ENCODE data around the gene RECK.
A peak's percentile ranks its signal among the peaks of the same experiment; 100 is the strongest.

RECK gene

DNA sequence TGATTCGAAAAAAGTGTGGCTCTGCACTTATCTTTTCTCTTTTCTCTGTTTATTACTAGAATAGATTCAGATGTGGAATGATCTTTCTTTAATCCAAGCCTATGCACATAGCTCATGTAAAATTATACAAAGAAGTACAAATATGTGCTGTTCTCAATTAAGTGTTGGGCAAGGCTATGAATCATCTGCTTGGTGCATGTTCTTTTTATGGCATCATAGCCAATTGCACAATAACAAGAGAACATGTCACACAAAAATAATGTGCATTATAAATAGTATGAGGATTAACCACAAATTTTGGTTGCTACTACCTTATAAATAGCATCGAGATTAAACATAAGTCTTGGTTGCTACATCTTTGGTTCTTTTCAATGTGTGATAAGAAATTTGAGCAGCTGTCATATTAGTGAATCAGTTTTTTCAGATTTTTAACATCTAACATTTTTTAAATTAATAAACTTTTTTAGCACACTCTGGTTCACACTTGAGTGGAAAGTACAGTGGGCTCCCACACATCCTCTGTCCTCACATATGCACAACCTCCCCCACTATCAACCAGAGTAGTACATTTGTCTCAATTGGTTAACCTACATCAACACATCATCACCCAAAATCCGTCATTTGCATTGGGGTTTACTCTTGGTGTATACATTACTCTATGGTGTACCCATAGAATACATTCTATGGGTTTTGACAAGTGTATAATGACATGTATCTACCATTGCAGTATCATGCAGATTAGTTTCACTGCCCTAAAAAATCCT is 6.8 kb upstream of the RECK start:
- no peak overlapping the region for H3K9ac ChIP-seq (ENCODE audit: low read length)
- H3K27ac ChIP-seq (ENCODE audit: low read length), result no peak overlapping the region
- no peaks in the 10 kb centered on the region for H3K9me3 ChIP-seq (ENCODE audit: control insufficient read depth, low read depth, low read length)
- H3K36me3 ChIP-seq (ENCODE audit: control insufficient read depth, low read depth, low read length), result no peaks in the 10 kb centered on the region
- no peak overlapping the region for H3K4me3 ChIP-seq (ENCODE audit: low read length)
- H3K4me1 ChIP-seq (ENCODE audit: control insufficient read depth, low read depth, low read length), result no peaks in the 10 kb centered on the region
- no peaks in the 10 kb centered on the region for H3K27me3 ChIP-seq (ENCODE audit: control insufficient read depth, insufficient read depth, low read length)

- no peaks in the 10 kb centered on the region for H3K4me1 ChIP-seq (ENCODE audit: control insufficient read depth, low read depth, low read length)
- no peaks in the 10 kb centered on the region for H3K9me3 ChIP-seq (ENCODE audit: control insufficient read depth, low read depth, low read length)
- H3K9ac ChIP-seq (ENCODE audit: low read length), result no peak overlapping the region
- H3K4me3 ChIP-seq (ENCODE audit: low read length), result no peak overlapping the region
- H3K27ac ChIP-seq (ENCODE audit: low read length), result no peak overlapping the region
- no peaks in the 10 kb centered on the region for H3K27me3 ChIP-seq (ENCODE audit: control insufficient read depth, insufficient read depth, low read length)
- H3K36me3 ChIP-seq (ENCODE audit: control insufficient read depth, low read depth, low read length), result no peaks in the 10 kb centered on the region
Observed at GRCh38 chr9:36030871-36031270, 5.8 kb upstream of the RECK start.

DNA sequence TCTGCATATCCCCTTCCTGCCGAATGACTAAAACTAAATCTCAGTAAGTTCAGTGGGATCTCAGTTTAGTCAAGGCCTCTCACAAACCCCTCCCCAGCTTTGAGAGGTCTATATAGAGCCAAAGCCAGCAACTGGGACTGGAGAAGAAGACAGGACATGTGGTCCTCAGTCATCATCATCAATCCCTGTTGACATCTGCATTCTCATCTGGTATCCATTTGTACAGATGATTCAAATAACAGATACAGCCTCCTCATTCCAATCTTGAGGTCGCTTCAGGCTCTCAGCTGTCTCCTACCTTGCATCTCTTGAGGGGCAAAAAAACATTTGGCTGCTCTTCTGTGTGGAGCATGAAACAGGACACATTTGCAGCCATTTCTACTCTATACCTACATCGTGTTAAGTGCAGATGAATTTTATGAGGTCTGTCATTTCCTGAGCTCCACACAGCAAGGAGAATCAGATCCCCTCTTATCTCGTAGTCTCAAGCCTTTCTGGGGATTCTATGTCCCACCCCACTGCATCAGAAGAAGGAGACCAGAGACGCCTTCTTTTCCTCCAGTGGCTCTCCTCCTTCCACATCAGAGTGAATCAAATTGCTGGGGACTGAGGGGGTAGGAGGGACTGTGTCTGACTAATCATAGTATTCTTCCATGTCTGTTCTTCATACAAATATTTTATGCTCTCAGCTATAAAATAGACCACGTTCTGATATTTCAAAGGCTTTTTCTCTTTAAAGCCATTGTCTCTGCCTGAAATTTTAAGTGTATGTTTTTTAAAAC is 4.7 kb upstream of the RECK start:
- no peak overlapping the region for H3K9ac ChIP-seq (ENCODE audit: low read length)
- H3K4me3 ChIP-seq (ENCODE audit: low read length), result no peak overlapping the region
- H3K27ac ChIP-seq (ENCODE audit: low read length), result no peak overlapping the region
- no peaks in the 10 kb centered on the region for H3K4me1 ChIP-seq (ENCODE audit: control insufficient read depth, low read depth, low read length)
- H3K27me3 ChIP-seq (ENCODE audit: control insufficient read depth, insufficient read depth, low read length), result no peaks in the 10 kb centered on the region
- H3K36me3 ChIP-seq (ENCODE audit: control insufficient read depth, low read depth, low read length), result no peaks in the 10 kb centered on the region
- no peaks in the 10 kb centered on the region for H3K9me3 ChIP-seq (ENCODE audit: control insufficient read depth, low read depth, low read length)

GRCh38 chr9:36033788-36034187 is 2.9 kb upstream of the RECK start:
- no peak overlapping the region for H3K4me3 ChIP-seq (ENCODE audit: low read length)
- no peaks in the 10 kb centered on the region for H3K9me3 ChIP-seq (ENCODE audit: control insufficient read depth, low read depth, low read length)
- no peaks in the 10 kb centered on the region for H3K36me3 ChIP-seq (ENCODE audit: control insufficient read depth, low read depth, low read length)
- no peak overlapping the region for H3K27ac ChIP-seq (ENCODE audit: low read length)
- H3K4me1 ChIP-seq (ENCODE audit: control insufficient read depth, low read depth, low read length), result peaks cover 4% of the 10 kb centered on the region
- H3K27me3 ChIP-seq (ENCODE audit: control insufficient read depth, insufficient read depth, low read length), result no peaks in the 10 kb centered on the region
- no peak overlapping the region for H3K9ac ChIP-seq (ENCODE audit: low read length)

- Histone ChIP-seq H3K4me1 (ENCODE audit: control insufficient read depth, low read depth, low read length) (peaks cover 4% of the 10 kb centered on the region), H3K27me3 (ENCODE audit: control insufficient read depth, insufficient read depth, low read length) (no peaks in the 10 kb centered on the region), H3K4me3 (ENCODE audit: low read length) (no peak overlapping the region), H3K27ac (ENCODE audit: low read length) (no peak overlapping the region), H3K36me3 (ENCODE audit: control insufficient read depth, low read depth, low read length) (no peaks in the 10 kb centered on the region), H3K9ac (ENCODE audit: low read length) (no peak overlapping the region), H3K9me3 (ENCODE audit: control insufficient read depth, low read depth, low read length) (no peaks in the 10 kb centered on the region)
Observed at GRCh38 chr9:36034234-36034633, 2.5 kb upstream of the RECK start.

- Histone ChIP-seq H3K27ac (ENCODE audit: low read length) (no peak overlapping the region), H3K4me3 (ENCODE audit: low read length) (no peak overlapping the region), H3K9me3 (ENCODE audit: control insufficient read depth, low read depth, low read length) (no peaks in the 10 kb centered on the region), H3K36me3 (ENCODE audit: control insufficient read depth, low read depth, low read length) (no peaks in the 10 kb centered on the region), H3K9ac (ENCODE audit: low read length) (no peak overlapping the region), H3K27me3 (ENCODE audit: control insufficient read depth, insufficient read depth, low read length) (no peaks in the 10 kb centered on the region), H3K4me1 (ENCODE audit: control insufficient read depth, low read depth, low read length) (peaks cover 4% of the 10 kb centered on the region)
Observed at GRCh38 chr9:36035006-36035405, 1.7 kb upstream of the RECK start.

- Histone ChIP-seq H3K27ac (ENCODE audit: low read length) (no peak overlapping the region), H3K4me1 (ENCODE audit: control insufficient read depth, low read depth, low read length) (peaks cover 4% of the 10 kb centered on the region), H3K9ac (ENCODE audit: low read length) (peak overlapping the region; percentile 68), H3K9me3 (ENCODE audit: control insufficient read depth, low read depth, low read length) (no peaks in the 10 kb centered on the region), H3K4me3 (ENCODE audit: low read length) (peak overlapping the region; percentile 82), H3K36me3 (ENCODE audit: control insufficient read depth, low read depth, low read length) (no peaks in the 10 kb centered on the region), H3K27me3 (ENCODE audit: control insufficient read depth, insufficient read depth, low read length) (no peaks in the 10 kb centered on the region)
Observed at GRCh38 chr9:36036253-36036779, 397 bp upstream of the RECK start.

GRCh38 chr9:36037549-36038122 is 923 bp downstream of the RECK start:
- Histone ChIP-seq H3K9me3 (ENCODE audit: control insufficient read depth, low read depth, low read length) (no peaks in the 10 kb centered on the region), H3K9ac (ENCODE audit: low read length) (peak overlapping the region; percentile 68), H3K36me3 (ENCODE audit: control insufficient read depth, low read depth, low read length) (no peaks in the 10 kb centered on the region), H3K27me3 (ENCODE audit: control insufficient read depth, insufficient read depth, low read length) (no peaks in the 10 kb centered on the region), H3K4me1 (ENCODE audit: control insufficient read depth, low read depth, low read length) (peaks cover 4% of the 10 kb centered on the region), H3K27ac (ENCODE audit: low read length) (no peak overlapping the region), H3K4me3 (ENCODE audit: low read length) (peak overlapping the region; percentile 82)

DNA sequence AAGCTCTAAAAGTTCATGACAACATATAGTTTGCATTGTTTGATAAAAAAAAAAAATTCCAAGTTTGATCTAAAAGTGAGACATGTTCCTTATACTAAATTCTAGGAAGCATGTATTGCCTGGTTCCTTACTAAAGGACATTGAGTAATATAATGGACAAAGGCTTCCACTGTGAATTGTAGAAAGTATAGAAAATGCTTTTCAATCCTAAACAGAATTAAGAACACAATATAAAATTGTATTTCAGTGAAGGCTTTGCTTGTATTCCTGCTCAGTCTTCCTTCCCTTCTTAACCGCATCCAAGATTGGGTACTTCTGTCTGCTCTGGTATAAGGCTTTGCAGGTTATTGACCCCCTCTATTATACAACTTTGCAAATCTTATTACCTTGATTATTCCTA is 2.4 kb downstream of the RECK start:
- H3K4me1 ChIP-seq (ENCODE audit: control insufficient read depth, low read depth, low read length), result peaks cover 4% of the 10 kb centered on the region
- no peak overlapping the region for H3K4me3 ChIP-seq (ENCODE audit: low read length)
- H3K27me3 ChIP-seq (ENCODE audit: control insufficient read depth, insufficient read depth, low read length), result no peaks in the 10 kb centered on the region
- no peaks in the 10 kb centered on the region for H3K9me3 ChIP-seq (ENCODE audit: control insufficient read depth, low read depth, low read length)
- H3K27ac ChIP-seq (ENCODE audit: low read length), result no peak overlapping the region
- no peak overlapping the region for H3K9ac ChIP-seq (ENCODE audit: low read length)
- H3K36me3 ChIP-seq (ENCODE audit: control insufficient read depth, low read depth, low read length), result no peaks in the 10 kb centered on the region

- H3K4me3 ChIP-seq (ENCODE audit: low read length), result no peak overlapping the region
- no peaks in the 10 kb centered on the region for H3K36me3 ChIP-seq (ENCODE audit: control insufficient read depth, low read depth, low read length)
- no peaks in the 10 kb centered on the region for H3K9me3 ChIP-seq (ENCODE audit: control insufficient read depth, low read depth, low read length)
- no peak overlapping the region for H3K9ac ChIP-seq (ENCODE audit: low read length)
- no peaks in the 10 kb centered on the region for H3K27me3 ChIP-seq (ENCODE audit: control insufficient read depth, insufficient read depth, low read length)
- peaks cover 4% of the 10 kb centered on the region for H3K4me1 ChIP-seq (ENCODE audit: control insufficient read depth, low read depth, low read length)
- no peak overlapping the region for H3K27ac ChIP-seq (ENCODE audit: low read length)
Observed at GRCh38 chr9:36039696-36040095, 3.0 kb downstream of the RECK start.

DNA sequence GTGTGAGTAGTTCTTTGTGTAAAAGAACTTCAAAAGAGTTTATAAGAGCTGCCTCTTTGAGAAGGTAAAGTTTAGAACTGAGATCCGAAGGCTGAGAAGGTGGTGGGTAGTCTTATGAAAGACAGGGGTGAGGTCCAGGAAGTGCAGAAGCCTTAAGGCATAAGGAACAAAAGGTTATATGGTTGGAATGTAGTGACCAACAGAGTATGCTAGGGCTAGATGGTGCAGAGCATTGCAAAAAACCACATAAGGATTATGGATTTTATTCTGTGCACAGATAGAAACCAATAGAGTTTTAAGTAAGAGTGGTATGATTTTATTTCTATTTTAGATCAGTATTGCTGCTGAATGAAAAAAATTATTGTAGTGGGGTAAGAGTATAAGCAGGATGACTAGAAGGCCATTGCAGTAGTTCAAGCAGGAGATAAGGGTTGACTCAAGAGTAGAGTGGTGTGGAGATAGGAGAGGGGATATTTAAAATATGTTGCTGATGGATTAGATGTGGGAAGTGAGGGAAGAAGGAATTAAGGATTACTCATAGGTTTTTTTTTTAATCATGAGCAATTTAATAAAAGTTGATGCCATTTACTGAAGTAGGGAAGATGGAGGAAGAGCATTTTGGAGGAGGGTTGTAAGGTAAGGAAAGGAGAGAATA is 3.7 kb downstream of the RECK start:
- no peak overlapping the region for H3K4me3 ChIP-seq (ENCODE audit: low read length)

More for the DNA sequence above, 3.7 kb downstream of the RECK start:
- H3K9me3 ChIP-seq (ENCODE audit: control insufficient read depth, low read depth, low read length), result no peaks in the 10 kb centered on the region
- no peak overlapping the region for H3K9ac ChIP-seq (ENCODE audit: low read length)
- H3K27me3 ChIP-seq (ENCODE audit: control insufficient read depth, insufficient read depth, low read length), result no peaks in the 10 kb centered on the region
- H3K36me3 ChIP-seq (ENCODE audit: control insufficient read depth, low read depth, low read length), result no peaks in the 10 kb centered on the region
- H3K4me1 ChIP-seq (ENCODE audit: control insufficient read depth, low read depth, low read length), result peaks cover 4% of the 10 kb centered on the region
- no peak overlapping the region for H3K27ac ChIP-seq (ENCODE audit: low read length)
